ENCODE data around the gene TOGARAM2.
A peak's percentile ranks its signal among the peaks of the same experiment; 100 is the strongest.

TOGARAM2 gene

DNA sequence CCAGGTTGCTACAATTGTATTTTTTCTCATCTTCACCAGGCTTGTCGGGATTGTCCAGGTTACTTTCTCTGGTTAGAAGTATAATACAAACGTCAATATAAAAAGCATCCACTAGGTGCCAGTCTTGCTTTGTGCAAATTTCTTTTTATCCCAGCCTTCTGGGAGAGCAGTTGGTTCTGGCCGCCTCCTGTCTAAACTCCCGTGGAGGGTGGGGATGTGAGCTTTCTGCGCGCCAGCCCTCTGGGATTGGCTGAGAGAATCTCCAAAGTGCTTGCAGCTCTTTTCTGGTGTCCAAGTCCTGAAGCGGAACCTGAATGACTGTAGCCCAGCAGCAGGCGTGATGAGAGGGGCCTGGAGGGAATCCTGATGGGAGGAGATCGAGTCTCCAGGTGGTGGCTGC lies 22.4 kb upstream of the TOGARAM2 start:
- Histone ChIP-seq H3K79me2 (no peaks in the 10 kb centered on the region), H3K27me3 (ENCODE audit: control insufficient read depth, insufficient read depth, low read length) (no peaks in the 10 kb centered on the region), H3K9me3 (ENCODE audit: control insufficient read depth, low read length) (no peaks in the 10 kb centered on the region), H2AFZ (no peak overlapping the region), H3K36me3 (ENCODE audit: control insufficient read depth, insufficient read depth, low read length) (no peaks in the 10 kb centered on the region), H3K4me2 (ENCODE audit: low read length) (no peak overlapping the region), H3K27ac (no peak overlapping the region), H3K4me1 (no peaks in the 10 kb centered on the region), H3K4me3 (ENCODE audit: low read depth, low read length) (no peak overlapping the region), H3K9ac (no peak overlapping the region)
- TF ChIP-seq, protein P1, sequence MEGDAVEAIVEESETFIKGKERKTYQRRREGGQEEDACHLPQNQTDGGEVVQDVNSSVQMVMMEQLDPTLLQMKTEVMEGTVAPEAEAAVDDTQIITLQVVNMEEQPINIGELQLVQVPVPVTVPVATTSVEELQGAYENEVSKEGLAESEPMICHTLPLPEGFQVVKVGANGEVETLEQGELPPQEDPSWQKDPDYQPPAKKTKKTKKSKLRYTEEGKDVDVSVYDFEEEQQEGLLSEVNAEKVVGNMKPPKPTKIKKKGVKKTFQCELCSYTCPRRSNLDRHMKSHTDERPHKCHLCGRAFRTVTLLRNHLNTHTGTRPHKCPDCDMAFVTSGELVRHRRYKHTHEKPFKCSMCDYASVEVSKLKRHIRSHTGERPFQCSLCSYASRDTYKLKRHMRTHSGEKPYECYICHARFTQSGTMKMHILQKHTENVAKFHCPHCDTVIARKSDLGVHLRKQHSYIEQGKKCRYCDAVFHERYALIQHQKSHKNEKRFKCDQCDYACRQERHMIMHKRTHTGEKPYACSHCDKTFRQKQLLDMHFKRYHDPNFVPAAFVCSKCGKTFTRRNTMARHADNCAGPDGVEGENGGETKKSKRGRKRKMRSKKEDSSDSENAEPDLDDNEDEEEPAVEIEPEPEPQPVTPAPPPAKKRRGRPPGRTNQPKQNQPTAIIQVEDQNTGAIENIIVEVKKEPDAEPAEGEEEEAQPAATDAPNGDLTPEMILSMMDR (IDR thresholded peaks at IDR 0.05) = peak; percentile 64

DNA sequence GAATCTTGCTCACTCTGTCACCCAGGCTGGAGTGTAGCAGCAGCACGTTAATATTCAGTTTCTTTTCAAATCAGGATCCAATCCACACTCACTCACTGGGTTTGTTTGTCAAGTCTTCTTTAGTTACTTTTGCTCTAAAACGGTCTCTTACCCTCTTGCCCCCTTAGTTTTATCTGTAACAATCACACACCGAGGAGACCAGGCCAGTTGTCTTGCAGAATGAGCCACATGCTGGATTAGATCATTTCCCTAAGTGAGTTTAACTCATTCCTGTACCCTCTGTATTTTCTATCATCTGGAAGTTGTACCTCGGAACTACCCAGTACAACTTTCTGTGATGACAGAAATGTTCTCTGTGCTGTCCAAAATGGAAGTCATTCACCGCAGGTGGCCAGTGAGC lies 20.7 kb upstream of the TOGARAM2 start:
- Histone ChIP-seq H3K27ac (no peak overlapping the region), H3K27me3 (ENCODE audit: control insufficient read depth, insufficient read depth, low read length) (no peaks in the 10 kb centered on the region), H2AFZ (no peak overlapping the region), H3K4me1 (no peaks in the 10 kb centered on the region), H3K9ac (no peak overlapping the region), H3K9me3 (ENCODE audit: control insufficient read depth, low read length) (no peaks in the 10 kb centered on the region), H3K4me3 (ENCODE audit: low read depth, low read length) (no peak overlapping the region), H3K36me3 (ENCODE audit: control insufficient read depth, insufficient read depth, low read length) (no peaks in the 10 kb centered on the region), H3K79me2 (no peaks in the 10 kb centered on the region), H3K4me2 (ENCODE audit: low read length) (no peak overlapping the region)
- TF ChIP-seq, protein P1 (IDR thresholded peaks at IDR 0.05) = no peak

DNA sequence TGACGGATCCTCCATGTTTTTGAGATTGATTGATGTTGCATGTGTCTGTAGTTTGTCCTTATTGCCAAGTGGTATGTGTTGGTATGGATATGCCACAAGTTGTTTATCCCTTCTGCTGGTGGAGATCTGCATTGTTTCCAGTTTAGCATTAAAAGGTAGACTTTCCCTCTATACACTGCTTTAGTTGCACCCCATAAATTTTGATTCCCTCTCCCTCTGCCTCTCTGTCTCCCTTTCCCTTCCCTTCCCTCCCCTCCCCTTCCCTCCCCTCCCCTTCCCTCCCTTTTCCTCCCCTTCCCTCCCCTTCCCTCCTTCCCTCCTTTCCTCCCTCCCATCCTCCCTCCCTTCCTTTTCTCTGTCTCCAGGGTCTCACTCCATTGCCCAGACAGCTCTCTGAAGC lies 18.6 kb upstream of the TOGARAM2 start:
- no peak overlapping the region for H3K27ac ChIP-seq
- H3K4me1 ChIP-seq = no peaks in the 10 kb centered on the region

DNA sequence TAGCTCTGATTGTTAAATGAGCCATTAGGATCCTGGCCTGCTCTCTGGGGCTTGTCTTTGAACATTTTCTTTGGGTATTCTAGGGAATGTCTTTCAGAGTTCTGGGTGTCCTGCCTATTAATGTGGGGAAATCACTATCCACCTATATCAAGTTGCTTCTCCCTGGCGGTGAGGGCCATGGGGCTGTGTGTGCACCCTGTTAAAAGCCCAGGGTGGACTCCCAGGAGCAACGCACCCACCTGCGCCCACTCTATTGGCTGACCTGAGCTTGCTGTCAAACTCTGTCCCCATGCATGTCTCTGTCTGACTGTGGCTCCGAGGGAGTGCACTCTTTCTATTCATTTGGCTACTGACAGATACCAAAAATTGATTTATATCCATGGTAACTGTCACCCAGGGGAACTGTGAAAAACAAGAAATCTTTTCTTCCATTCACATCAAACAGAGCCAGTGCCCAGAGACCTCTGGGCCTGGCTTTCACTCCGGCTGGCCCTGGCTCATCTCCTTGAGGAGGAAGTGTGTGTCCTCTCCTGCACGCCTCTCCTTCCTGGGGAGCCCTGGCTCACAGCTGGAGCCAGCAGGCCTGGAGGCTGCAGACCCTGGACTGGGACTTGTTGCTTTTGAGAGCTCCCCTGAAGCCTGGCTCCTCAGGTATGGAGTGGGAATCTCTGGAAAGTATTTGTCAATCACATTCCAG lies 10.5 kb upstream of the TOGARAM2 start:
- Histone ChIP-seq H3K36me3 (ENCODE audit: control insufficient read depth, insufficient read depth, low read length) (no peaks in the 10 kb centered on the region), H3K4me3 (ENCODE audit: low read depth, low read length) (no peak overlapping the region), H3K4me1 (no peaks in the 10 kb centered on the region), H3K27me3 (ENCODE audit: control insufficient read depth, insufficient read depth, low read length) (no peaks in the 10 kb centered on the region), H2AFZ (no peak overlapping the region), H3K9me3 (ENCODE audit: control insufficient read depth, low read length) (no peaks in the 10 kb centered on the region), H3K79me2 (no peaks in the 10 kb centered on the region), H3K27ac (no peak overlapping the region), H3K4me2 (ENCODE audit: low read length) (no peak overlapping the region), H3K9ac (no peak overlapping the region)
- TF ChIP-seq, protein P1 (IDR thresholded peaks at IDR 0.05) = no peak

More for the DNA sequence above, 18.6 kb upstream of the TOGARAM2 start:
- no peak overlapping the region for H3K4me2 ChIP-seq (ENCODE audit: low read length)
- no peaks in the 10 kb centered on the region for H3K79me2 ChIP-seq
- no peaks in the 10 kb centered on the region for H3K36me3 ChIP-seq (ENCODE audit: control insufficient read depth, insufficient read depth, low read length)
- no peak overlapping the region for H3K4me3 ChIP-seq (ENCODE audit: low read depth, low read length)
- TF ChIP-seq, protein P1 (IDR thresholded peaks at IDR 0.05) = no peak
- H2AFZ ChIP-seq = no peak overlapping the region
- H3K9ac ChIP-seq = no peak overlapping the region
- H3K27me3 ChIP-seq (ENCODE audit: control insufficient read depth, insufficient read depth, low read length) = no peaks in the 10 kb centered on the region
- H3K9me3 ChIP-seq (ENCODE audit: control insufficient read depth, low read length) = no peaks in the 10 kb centered on the region

DNA sequence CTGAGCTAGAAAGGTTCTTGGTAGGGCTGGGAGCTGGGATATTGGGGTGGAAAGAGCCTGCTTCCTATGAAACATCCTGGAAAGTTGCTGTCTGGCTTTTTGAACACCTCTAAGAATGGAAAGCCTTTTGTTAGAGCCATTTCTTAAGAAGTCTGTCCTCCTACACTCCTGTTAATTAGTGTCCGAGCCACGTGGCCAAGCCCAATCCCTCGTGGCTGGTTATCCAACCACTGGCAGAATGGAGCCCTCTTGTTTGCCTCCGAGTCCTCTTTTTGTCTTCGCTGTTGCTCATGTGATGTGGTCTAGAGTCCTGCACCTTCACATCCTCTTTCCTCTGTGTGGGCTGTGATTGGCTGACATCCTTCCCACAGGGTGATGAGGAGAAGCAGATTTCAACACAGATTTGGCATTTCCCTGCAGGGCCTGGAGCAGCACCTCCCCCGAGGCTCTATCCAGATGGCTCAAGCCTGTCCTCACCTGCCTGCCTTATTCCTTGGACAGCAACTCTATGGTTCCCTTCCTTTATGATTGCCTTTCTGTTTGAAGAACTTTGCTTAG lies 8.2 kb upstream of the TOGARAM2 start:
- no peak overlapping the region for H3K4me3 ChIP-seq (ENCODE audit: low read depth, low read length)
- no peaks in the 10 kb centered on the region for H3K79me2 ChIP-seq
- no peak overlapping the region for H2AFZ ChIP-seq
- no peak overlapping the region for H3K27ac ChIP-seq
- no peak overlapping the region for H3K4me2 ChIP-seq (ENCODE audit: low read length)
- H3K9ac ChIP-seq = no peak overlapping the region
- no peaks in the 10 kb centered on the region for H3K27me3 ChIP-seq (ENCODE audit: control insufficient read depth, insufficient read depth, low read length)
- H3K9me3 ChIP-seq (ENCODE audit: control insufficient read depth, low read length) = no peaks in the 10 kb centered on the region
- no peaks in the 10 kb centered on the region for H3K36me3 ChIP-seq (ENCODE audit: control insufficient read depth, insufficient read depth, low read length)
- H3K4me1 ChIP-seq = no peaks in the 10 kb centered on the region
- TF ChIP-seq, protein P1 (IDR thresholded peaks at IDR 0.05) = no peak
